SK-N-SH treated with all-trans-retinoic acid at 6 μM for 48 hours (cell line): Measurements from ENCODE around the gene ZNF398.
"Not testable (repeated sequence)": the region's sequence is repeated elsewhere in the genome, so short reads cannot be mapped to it uniquely, and the experiment has no call there.

Experiments
- ATAC-seq: fragments of 200-7000 bp; cut with Tn5 transposase; 3 replicates; pipeline ENCODE4 v1.9.1; 2020; ENCODE audit warnings: mild to moderate bottlenecking, moderate library complexity
- BACH2 ChIP-seq: fragments of 250-450 bp; sonication (Bioruptor Pico); IDR thresholded peaks from 2 replicates; pipeline ENCODE4 v1.9.0; 2021; ENCODE audit warnings: mild to moderate bottlenecking, borderline replicate concordance
- CREB5 ChIP-seq: fragments of 250-450 bp; sonication (Bioruptor Pico); IDR thresholded peaks from 2 replicates; pipeline ENCODE4 v1.5.1; 2020; ENCODE audit warnings: low read depth, mild to moderate bottlenecking, moderate library complexity
- CSDC2 ChIP-seq: fragments of 250-450 bp; sonication (Bioruptor Pico); IDR thresholded peaks from 2 replicates; pipeline ENCODE4 v1.5.0; 2020; ENCODE audit warnings: mild to moderate bottlenecking, moderate library complexity
- CSRNP3 ChIP-seq: fragments of 250-450 bp; sonication (Bioruptor Pico); IDR thresholded peaks from 2 replicates; pipeline ENCODE4 v1.5.1; 2021; ENCODE audit warnings: mild to moderate bottlenecking, moderate library complexity
- GLIS3 ChIP-seq: fragments of 250-450 bp; sonication (Bioruptor Pico); IDR thresholded peaks from 2 replicates; pipeline ENCODE4 v1.5.0; 2020; ENCODE audit warnings: mild to moderate bottlenecking, moderate library complexity
- ISL1 ChIP-seq: fragments of 250-450 bp; sonication (Bioruptor Pico); IDR thresholded peaks from 2 replicates; pipeline ENCODE4 v2.1.2; 2022; ENCODE audit warnings: mild to moderate bottlenecking, moderate library complexity
- OSR1 ChIP-seq: fragments of 250-450 bp; sonication (Bioruptor Pico); IDR thresholded peaks from 2 replicates; pipeline ENCODE4 v1.8.0; 2022; ENCODE audit warnings: moderate library complexity, mild to moderate bottlenecking, inconsistent platforms
- PATZ1 ChIP-seq: fragments of 250-450 bp; sonication (Bioruptor Pico); IDR thresholded peaks from 2 replicates; pipeline ENCODE4 v1.8.0; 2020; ENCODE audit warnings: mild to moderate bottlenecking, moderate library complexity, borderline replicate concordance
- POU6F1 ChIP-seq: fragments of 250-450 bp; sonication (Bioruptor Pico); IDR thresholded peaks from 2 replicates; pipeline ENCODE4 v1.8.0; 2021; ENCODE audit warnings: low read depth, mild to moderate bottlenecking, moderate library complexity, borderline replicate concordance
- PPARA ChIP-seq: fragments of 250-450 bp; sonication (Bioruptor Pico); IDR thresholded peaks from 2 replicates; pipeline ENCODE4 v1.5.0; 2020; ENCODE audit warnings: mild to moderate bottlenecking, borderline replicate concordance
- RARB ChIP-seq: fragments of 250-450 bp; sonication (Bioruptor Pico); IDR thresholded peaks from 2 replicates; pipeline ENCODE4 v1.8.0; 2021; ENCODE audit warnings: mild to moderate bottlenecking, moderate library complexity
- SNAI2 ChIP-seq: fragments of 250-450 bp; sonication (Bioruptor Pico); IDR thresholded peaks from 2 replicates; pipeline ENCODE4 v1.5.0; 2020; ENCODE audit warnings: mild to moderate bottlenecking, moderate library complexity
- TCF4 ChIP-seq: fragments of 250-450 bp; sonication (Bioruptor Pico); IDR thresholded peaks from 2 replicates; pipeline ENCODE4 v1.8.0; 2021; ENCODE audit warnings: mild to moderate bottlenecking, moderate library complexity, borderline replicate concordance
- TOX ChIP-seq: fragments of 250-450 bp; sonication (Bioruptor Pico); IDR thresholded peaks from 2 replicates; pipeline ENCODE4 v1.8.0; 2021; ENCODE audit warnings: mild to moderate bottlenecking, moderate library complexity, borderline replicate concordance
- TSHZ2 ChIP-seq: fragments of 250-450 bp; sonication (Bioruptor Pico); IDR thresholded peaks from 2 replicates; pipeline ENCODE4 v1.5.0; 2020; ENCODE audit warnings: mild to moderate bottlenecking, moderate library complexity
- ZC3H10 ChIP-seq: fragments of 250-450 bp; sonication (Bioruptor Pico); IDR thresholded peaks from 2 replicates; pipeline ENCODE4 v1.5.1; 2021; ENCODE audit warnings: mild to moderate bottlenecking, moderate library complexity
- ZFP3 ChIP-seq: fragments of 250-450 bp; sonication (Bioruptor Pico); IDR thresholded peaks from 2 replicates; pipeline ENCODE4 v1.5.0; 2020; ENCODE audit warnings: mild to moderate bottlenecking, moderate library complexity
- ZFP30 ChIP-seq: fragments of 450-650 bp; formaldehyde crosslinking; IDR thresholded peaks from 2 replicates; pipeline ENCODE4 v1.5.0; 2022; ENCODE audit warnings: mild to moderate bottlenecking, moderate library complexity
- ZNF565 ChIP-seq: fragments of 450-650 bp; formaldehyde crosslinking; conservative IDR thresholded peaks from 2 replicates; pipeline ENCODE4 v1.5.0; 2020; ENCODE audit warnings: low read depth, mild to moderate bottlenecking, moderate library complexity
- ZNF70 ChIP-seq: fragments of 450-650 bp; formaldehyde crosslinking; IDR thresholded peaks from 2 replicates; pipeline ENCODE4 v1.5.0; 2020; ENCODE audit warnings: mild to moderate bottlenecking, moderate library complexity
- ZNF8 ChIP-seq: fragments of 450-650 bp; formaldehyde crosslinking; IDR thresholded peaks from 2 replicates; pipeline ENCODE4 v1.5.0; 2020; ENCODE audit warnings: mild to moderate bottlenecking, moderate library complexity

ZNF398 gene

GRCh38 chr7:149224352-149224751 lies 77.1 kb downstream of the ZNF398 start:
- ATAC-seq = no peak
- TF ChIP-seq CSDC2 (CRISPR knock-in tag) (no peak), GLIS3 (CRISPR knock-in tag) (no peak), TCF4 (CRISPR knock-in tag) (no peak), BACH2 (no peak), PPARA (CRISPR knock-in tag) (no peak), ISL1 (CRISPR knock-in tag) (no peak), SNAI2 (CRISPR knock-in tag) (no peak), ZFP3 (no peak), ZFP30 (CRISPR knock-in tag) (no peak), ZNF8 (CRISPR knock-in tag) (no peak), OSR1 (CRISPR knock-in tag) (no peak), ZNF565 (CRISPR knock-in tag) (no peak), ZC3H10 (no peak)
- TF ChIP-seq, all 23 proteins: peak for 0

- ATAC-seq = no peak
- TF ChIP-seq ISL1 (CRISPR knock-in tag) (no peak), TOX (CRISPR knock-in tag) (no peak), PATZ1 (CRISPR knock-in tag) (no peak), ZFP3 (no peak), POU6F1 (no peak), CREB5 (no peak), CSDC2 (CRISPR knock-in tag) (no peak), TCF4 (CRISPR knock-in tag) (no peak), OSR1 (CRISPR knock-in tag) (no peak), PPARA (CRISPR knock-in tag) (no peak), RARB (no peak), BACH2 (no peak)
- TF ChIP-seq, all 23 proteins: peak for 0
Observed at GRCh38 chr7:149225106-149225505, 77.9 kb downstream of the ZNF398 start.

GRCh38 chr7:149225656-149226055 lies 78.4 kb downstream of the ZNF398 start:
- TF ChIP-seq PATZ1 (CRISPR knock-in tag) (no peak), BACH2 (no peak), ZNF70 (CRISPR knock-in tag) (no peak), RARB (no peak), ZFP30 (CRISPR knock-in tag) (no peak), SNAI2 (CRISPR knock-in tag) (no peak), CSDC2 (CRISPR knock-in tag) (no peak), ZNF8 (CRISPR knock-in tag) (no peak), ZNF565 (CRISPR knock-in tag) (no peak), CSRNP3 (CRISPR knock-in tag) (no peak), ZFP3 (no peak), OSR1 (CRISPR knock-in tag) (no peak), GLIS3 (CRISPR knock-in tag) (no peak), TSHZ2 (CRISPR knock-in tag) (no peak)
- no peak for ATAC-seq

- ATAC-seq = not testable (repeated sequence)
Observed at GRCh38 chr7:149226366-149226765, 79.1 kb downstream of the ZNF398 start.
